ENCODE data around the gene RPS24. TPM values are rescaled to one million over a fixed set of nuclear protein-coding genes. Genes with fewer than 3 reads are reported as not detected.
"Not testable (repeated sequence)": the region's sequence is repeated elsewhere in the genome, so short reads cannot be mapped to it uniquely, and the experiment has no call there.

Gene RPS24
- total and polyA plus RNA-seq, 4 donors: 314 to 1,104 (median 812) TPM

DNA sequence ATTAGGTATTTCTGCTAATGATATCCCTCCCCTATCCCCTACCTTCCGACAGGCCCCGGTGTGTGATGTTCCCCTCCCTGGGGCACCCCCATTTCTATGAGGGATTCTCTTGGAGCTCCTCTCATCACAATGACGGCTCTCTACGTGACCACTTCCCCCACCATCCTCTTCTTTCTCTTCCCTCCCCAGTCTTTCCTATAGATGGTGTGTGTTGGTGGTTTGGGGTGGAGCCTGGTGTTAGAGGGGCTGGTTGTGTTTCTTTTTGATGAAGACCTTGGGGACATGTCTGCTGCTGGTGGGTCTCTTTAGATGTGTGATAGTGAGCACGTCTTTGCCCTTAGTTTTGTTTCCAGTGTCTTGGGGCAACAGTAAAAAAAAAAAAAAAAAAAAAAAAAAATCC is 28.6 kb downstream of the RPS24 start:
- DNase-seq (ENCODE audit: low spot score): no peak
- H3K36me3 ChIP-seq (ENCODE audit: control insufficient read depth in 4 of 4, insufficient read depth in 3 of 4, low read depth in 1 of 4, low read length in 3 of 4): no peaks in the 10 kb centered on the region
- no peaks in the 10 kb centered on the region for H3K4me1 ChIP-seq (ENCODE audit: control insufficient read depth in 4 of 4, insufficient read depth in 4 of 4, low read length in 3 of 4)
- no peaks in the 10 kb centered on the region for H3K9me3 ChIP-seq (ENCODE audit: control insufficient read depth in 4 of 4, low read length in 3 of 4)
- WGBS: 67% methylated on average over 5 of the region's 5 CpGs
- H3K27me3 ChIP-seq (ENCODE audit: control insufficient read depth in 4 of 4, insufficient read depth in 4 of 4, low read length in 3 of 4): no peaks in the 10 kb centered on the region
- no peak overlapping the region for H3K4me3 ChIP-seq (ENCODE audit: low read depth in 1 of 3, low read length in 3 of 3)
- no peak overlapping the region for H3K27ac ChIP-seq (ENCODE audit: low read depth in 1 of 2, low read length in 2 of 2)
- TF ChIP-seq HNF4G (IDR thresholded peaks at IDR 0.05) (no peak), EGR1 (IDR thresholded peaks at IDR 0.05; ENCODE audit: low read depth in 2 of 2) (no peak), RXRA (IDR thresholded peaks at IDR 0.05) (no peak), GABPA (IDR thresholded peaks at IDR 0.05 in 1 of 2, conservative IDR thresholded peaks at IDR 0.05 in 1 of 2) (no peak), ZBTB33 (IDR thresholded peaks at IDR 0.05) (no peak), TAF1 (conservative IDR thresholded peaks at IDR 0.05) (no peak), NR2F2 (IDR thresholded peaks at IDR 0.05) (no peak), JUND (IDR thresholded peaks at IDR 0.05) (no peak), YY1 (IDR thresholded peaks at IDR 0.05) (no peak), FOXA1 (IDR thresholded peaks at IDR 0.05) (no peak), FOXA2 (IDR thresholded peaks at IDR 0.05) (no peak), ATF3 (IDR thresholded peaks at IDR 0.05) (no peak), HNF4A (conservative IDR thresholded peaks at IDR 0.05) (no peak), MAX (IDR thresholded peaks at IDR 0.05) (no peak), RAD21 (IDR thresholded peaks at IDR 0.05) (no peak), SP1 (IDR thresholded peaks at IDR 0.05) (no peak)
- TF ChIP-seq, protein P1, sequence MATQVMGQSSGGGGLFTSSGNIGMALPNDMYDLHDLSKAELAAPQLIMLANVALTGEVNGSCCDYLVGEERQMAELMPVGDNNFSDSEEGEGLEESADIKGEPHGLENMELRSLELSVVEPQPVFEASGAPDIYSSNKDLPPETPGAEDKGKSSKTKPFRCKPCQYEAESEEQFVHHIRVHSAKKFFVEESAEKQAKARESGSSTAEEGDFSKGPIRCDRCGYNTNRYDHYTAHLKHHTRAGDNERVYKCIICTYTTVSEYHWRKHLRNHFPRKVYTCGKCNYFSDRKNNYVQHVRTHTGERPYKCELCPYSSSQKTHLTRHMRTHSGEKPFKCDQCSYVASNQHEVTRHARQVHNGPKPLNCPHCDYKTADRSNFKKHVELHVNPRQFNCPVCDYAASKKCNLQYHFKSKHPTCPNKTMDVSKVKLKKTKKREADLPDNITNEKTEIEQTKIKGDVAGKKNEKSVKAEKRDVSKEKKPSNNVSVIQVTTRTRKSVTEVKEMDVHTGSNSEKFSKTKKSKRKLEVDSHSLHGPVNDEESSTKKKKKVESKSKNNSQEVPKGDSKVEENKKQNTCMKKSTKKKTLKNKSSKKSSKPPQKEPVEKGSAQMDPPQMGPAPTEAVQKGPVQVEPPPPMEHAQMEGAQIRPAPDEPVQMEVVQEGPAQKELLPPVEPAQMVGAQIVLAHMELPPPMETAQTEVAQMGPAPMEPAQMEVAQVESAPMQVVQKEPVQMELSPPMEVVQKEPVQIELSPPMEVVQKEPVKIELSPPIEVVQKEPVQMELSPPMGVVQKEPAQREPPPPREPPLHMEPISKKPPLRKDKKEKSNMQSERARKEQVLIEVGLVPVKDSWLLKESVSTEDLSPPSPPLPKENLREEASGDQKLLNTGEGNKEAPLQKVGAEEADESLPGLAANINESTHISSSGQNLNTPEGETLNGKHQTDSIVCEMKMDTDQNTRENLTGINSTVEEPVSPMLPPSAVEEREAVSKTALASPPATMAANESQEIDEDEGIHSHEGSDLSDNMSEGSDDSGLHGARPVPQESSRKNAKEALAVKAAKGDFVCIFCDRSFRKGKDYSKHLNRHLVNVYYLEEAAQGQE (IDR thresholded peaks at IDR 0.05): no peak
- no peak overlapping the region for H3K9ac ChIP-seq (ENCODE audit: low read depth in 1 of 2, low read length in 2 of 2)

DNA sequence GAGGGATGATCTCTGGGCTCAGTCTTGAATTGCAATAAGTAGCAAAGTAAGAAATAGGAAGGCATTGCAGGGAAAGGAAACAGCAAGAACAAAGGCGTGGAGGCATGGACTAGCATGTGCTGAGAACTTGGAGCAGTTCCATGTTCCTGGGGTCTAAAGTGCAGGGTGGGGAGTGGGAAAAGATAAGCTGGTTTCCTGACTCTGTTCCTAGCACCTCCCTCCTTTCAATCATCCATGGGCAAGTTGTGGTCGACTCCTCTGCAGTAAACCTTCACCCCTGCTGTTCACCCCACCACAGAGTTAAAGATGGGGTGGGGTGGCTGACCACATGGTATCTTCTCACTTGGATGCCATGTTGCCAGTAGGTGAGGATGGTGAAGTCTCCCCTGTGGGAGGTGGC is 29.6 kb downstream of the RPS24 start:
- WGBS: 69% methylated on average over 2 of the region's 2 CpGs
- Histone ChIP-seq H3K4me3 (ENCODE audit: low read depth in 1 of 3, low read length in 3 of 3) (no peak overlapping the region), H3K9ac (ENCODE audit: low read depth in 1 of 2, low read length in 2 of 2) (no peak overlapping the region), H3K9me3 (ENCODE audit: control insufficient read depth in 4 of 4, low read length in 3 of 4) (no peaks in the 10 kb centered on the region), H3K36me3 (ENCODE audit: control insufficient read depth in 4 of 4, insufficient read depth in 3 of 4, low read depth in 1 of 4, low read length in 3 of 4) (no peaks in the 10 kb centered on the region), H3K4me1 (ENCODE audit: control insufficient read depth in 4 of 4, insufficient read depth in 4 of 4, low read length in 3 of 4) (no peaks in the 10 kb centered on the region), H3K27ac (ENCODE audit: low read depth in 1 of 2, low read length in 2 of 2) (no peak overlapping the region), H3K27me3 (ENCODE audit: control insufficient read depth in 4 of 4, insufficient read depth in 4 of 4, low read length in 3 of 4) (no peaks in the 10 kb centered on the region)
- TF ChIP-seq YY1 (IDR thresholded peaks at IDR 0.05) (no peak), FOXA1 (IDR thresholded peaks at IDR 0.05) (no peak), EGR1 (IDR thresholded peaks at IDR 0.05; ENCODE audit: low read depth in 2 of 2) (no peak), ATF3 (IDR thresholded peaks at IDR 0.05) (no peak), FOXA2 (IDR thresholded peaks at IDR 0.05) (no peak), CTCF (IDR thresholded peaks at IDR 0.05; ENCODE audit: low read depth, low read length, missing input control) (no peak), JUND (IDR thresholded peaks at IDR 0.05) (no peak)
- DNase-seq (ENCODE audit: low spot score): no peak

- H3K27me3 ChIP-seq (ENCODE audit: control insufficient read depth in 4 of 4, insufficient read depth in 4 of 4, low read length in 3 of 4); H3K4me3 ChIP-seq (ENCODE audit: low read depth in 1 of 3, low read length in 3 of 3); H3K4me1 ChIP-seq (ENCODE audit: control insufficient read depth in 4 of 4, insufficient read depth in 4 of 4, low read length in 3 of 4); H3K27ac ChIP-seq (ENCODE audit: low read depth in 1 of 2, low read length in 2 of 2); H3K9me3 ChIP-seq (ENCODE audit: control insufficient read depth in 4 of 4, low read length in 3 of 4); DNase-seq (ENCODE audit: low spot score); H3K9ac ChIP-seq (ENCODE audit: low read depth in 1 of 2, low read length in 2 of 2); H3K36me3 ChIP-seq (ENCODE audit: control insufficient read depth in 4 of 4, insufficient read depth in 3 of 4, low read depth in 1 of 4, low read length in 3 of 4): not testable (repeated sequence)
- WGBS: no CpG with 5 or more reads among the region's 2 CpGs
These were observed 31.3 kb downstream of the RPS24 start for GRCh38 chr10:78064919-78065318.
